Tibial artery (tissue), 4 donors: ENCODE data around the gene COA8.

Experiments used
- DNase-seq, 2 donors: peaks; one replicate each; pipeline ENCODE4 v3.0.0-alpha.2; 2019
- H3K27ac ChIP-seq, 2 donors: fragments of 200-600 bp; sonication (generic) in 1 of 2; 1 replicate in 1 of 2; 2 replicates in 1 of 2; pipeline ENCODE4 v1.5.1; 2018 to 2019; ENCODE audit warnings: mild to moderate bottlenecking in 1 of 2
- H3K27me3 ChIP-seq, 2 donors: fragments of 200-600 bp; sonication (generic) in 1 of 2; one replicate each; pipeline versions ENCODE4 v1.5.1 to v1.6.0; 2016 to 2019
- H3K36me3 ChIP-seq, 3 donors: fragments of 200-600 bp; sonication (generic) in 2 of 3; one replicate each; pipeline ENCODE4 v1.5.1; 2016 to 2019; ENCODE audit warnings: mild to moderate bottlenecking in 2 of 3
- H3K4me1 ChIP-seq, 4 donors: fragments of 200-600 bp; sonication (generic) in 2 of 4; 1 replicate in 3 of 4; 2 replicates in 1 of 4; pipeline ENCODE4 v1.5.1; 2016 to 2019
- H3K4me3 ChIP-seq, 2 donors: fragments of 200-600 bp; sonication (generic) in 1 of 2; 1 replicate in 1 of 2; 2 replicates in 1 of 2; pipeline ENCODE4 v1.5.1; 2018 to 2019; ENCODE audit warnings: mild to moderate bottlenecking in 2 of 2
- H3K9me3 ChIP-seq, 3 donors: fragments of 200-600 bp; sonication (generic) in 1 of 3; one replicate each; pipeline ENCODE4 v1.5.1; 2016 to 2019
- CTCF ChIP-seq, 2 experiments: fragments of 200-600 bp in 1 of 2; fragments of 450-650 bp in 1 of 2; IDR thresholded peaks; one replicate each; pipeline ENCODE4 v1.5.1; 2017 to 2019; ENCODE audit warnings: antibody characterized with exemption in 2 of 2, mild to moderate bottlenecking in 1 of 2, moderate library complexity in 1 of 2
- intact Hi-C: fragments of 100-400 bp; cut with DNase I; formaldehyde crosslinking; loops from one replicate; pipeline ENCODE4 v1.15.0; 2023; ENCODE audit warnings: low total_unique reads

The COA8 gene

GRCh38 chr14:103547455-103547940, 15.3 kb upstream of the COA8 start:
- peaks cover 16 to 85% (median 69%) of the 10 kb centered on the region in 4 donors for H3K4me1 ChIP-seq
- peak in 1 of 2 donors; percentile 67 for DNase-seq
- no peaks in the 10 kb centered on the region for H3K27me3 ChIP-seq
- H3K4me3 ChIP-seq, result no peak overlapping the region
- peak overlapping the region in 1 of 2 donors; percentile 97 for H3K27ac ChIP-seq
- no peaks in the 10 kb centered on the region for H3K36me3 ChIP-seq
- intact Hi-C loops, result loop anchor here (2.0 to 10.0 kb wide), 2 partner anchors 29 to 53 kb away; no protein-coding TSS in a partner anchor
- TF ChIP-seq CTCF (IDR thresholded peaks at IDR 0.05), result no peak
- no peaks in the 10 kb centered on the region for H3K9me3 ChIP-seq

GRCh38 chr14:103547941-103548462, 14.8 kb upstream of the COA8 start:
- intact Hi-C loops, result loop anchor here (2.0 to 10.0 kb wide), 2 partner anchors 29 to 53 kb away; no protein-coding TSS in a partner anchor
- Histone ChIP-seq H3K4me1 (peaks cover 16 to 85% (median 69%) of the 10 kb centered on the region in 4 donors), H3K27ac (peak overlapping the region in 1 of 2 donors; percentile 97), H3K27me3 (no peaks in the 10 kb centered on the region), H3K4me3 (no peak overlapping the region), H3K9me3 (no peaks in the 10 kb centered on the region), H3K36me3 (no peaks in the 10 kb centered on the region)
- DNase-seq, result peak in 1 of 2 donors; percentile 50
- no peak for TF ChIP-seq CTCF (IDR thresholded peaks at IDR 0.05)

GRCh38 chr14:103548463-103549351, 14.1 kb upstream of the COA8 start:
- Histone ChIP-seq H3K9me3 (no peaks in the 10 kb centered on the region), H3K36me3 (no peaks in the 10 kb centered on the region), H3K27ac (peak overlapping the region; percentile 90 to 97), H3K4me1 (peaks cover 16 to 78% (median 65%) of the 10 kb centered on the region in 4 donors), H3K4me3 (no peak overlapping the region), H3K27me3 (no peaks in the 10 kb centered on the region)
- intact Hi-C loops, result loop anchor here (10.0 kb wide), 1 partner anchor 54 kb away; no protein-coding TSS in a partner anchor
- no peak for TF ChIP-seq CTCF (IDR thresholded peaks at IDR 0.05)
- peak in 1 of 2 donors; percentile 65 for DNase-seq

- Histone ChIP-seq H3K36me3 (no peaks in the 10 kb centered on the region), H3K4me1 (peaks cover 16 to 72% (median 57%) of the 10 kb centered on the region in 4 donors), H3K27me3 (no peaks in the 10 kb centered on the region), H3K9me3 (no peaks in the 10 kb centered on the region), H3K4me3 (no peak overlapping the region), H3K27ac (peak overlapping the region; percentile 90 to 97)
- intact Hi-C loops, result loop anchor here (10.0 kb wide), 1 partner anchor 55 kb away; no protein-coding TSS in a partner anchor
- DNase-seq, result peak in 1 of 2 donors; percentile 72
- no peak for TF ChIP-seq CTCF (IDR thresholded peaks at IDR 0.05)
These were observed 13.1 kb upstream of the COA8 start for GRCh38 chr14:103549361-103550311.
